GM19238 (cell line): Measurements from ENCODE around the gene IFI35.
"Not testable (repeated sequence)": the region's sequence is repeated elsewhere in the genome, so short reads cannot be mapped to it uniquely, and the experiment has no call there.

Experiments
- DNase-seq: peaks from one replicate; pipeline ENCODE4 v3.0.0; 2011; ENCODE audit warnings: low spot score; ENCODE audit not compliant: insufficient read length

IFI35 gene

DNA sequence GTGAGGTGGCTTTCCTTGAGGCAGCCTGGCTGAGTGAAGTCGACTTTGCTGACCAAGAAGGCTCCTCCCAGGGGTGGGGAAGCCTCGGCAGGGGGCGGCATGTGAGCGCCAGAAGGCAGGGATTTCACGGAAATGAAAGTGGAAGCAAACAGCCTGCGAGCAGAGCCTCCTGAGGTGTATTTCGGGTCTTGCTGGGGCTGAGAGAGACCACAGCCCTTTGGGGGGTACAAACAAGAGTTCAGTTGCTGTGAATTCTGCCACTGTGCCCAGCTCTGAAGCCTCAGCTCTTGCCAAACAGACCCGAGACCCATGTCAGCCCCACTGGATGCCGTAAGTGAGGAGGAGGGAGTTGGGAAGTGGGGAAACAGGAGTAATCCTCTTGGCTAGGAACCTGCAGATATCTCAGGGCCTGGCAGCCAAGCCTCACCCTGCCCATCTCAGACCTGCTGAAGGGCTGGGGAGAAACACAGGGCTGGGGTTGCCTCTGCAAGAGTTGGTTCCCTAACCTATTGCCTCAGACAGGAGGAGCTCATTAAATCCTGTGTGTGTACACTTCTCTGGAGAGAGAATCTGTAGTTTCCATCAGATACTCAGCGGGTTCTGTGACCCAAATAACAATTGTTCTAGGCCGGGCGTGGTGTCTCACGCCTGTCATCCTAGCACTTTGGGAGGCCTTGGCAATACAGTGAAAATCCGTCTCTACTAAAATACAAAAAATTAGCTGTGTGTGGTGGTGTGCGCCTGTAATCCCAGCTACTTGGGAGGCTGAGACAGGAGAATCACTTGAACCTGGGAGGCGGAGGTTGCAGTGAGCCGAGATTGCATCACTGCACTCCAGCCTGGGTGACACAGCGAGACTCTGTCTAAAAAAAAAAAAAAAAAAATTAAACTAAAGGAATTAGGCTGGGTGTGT lies at the start of gene IFI35:
Gene IFI35, plus strand, starts transcription at position 146 of the 913 bp plus-strand sequence. Its CDS starts 164 bp downstream, at position 310.
- DNase-seq, result peak; percentile 87

DNA sequence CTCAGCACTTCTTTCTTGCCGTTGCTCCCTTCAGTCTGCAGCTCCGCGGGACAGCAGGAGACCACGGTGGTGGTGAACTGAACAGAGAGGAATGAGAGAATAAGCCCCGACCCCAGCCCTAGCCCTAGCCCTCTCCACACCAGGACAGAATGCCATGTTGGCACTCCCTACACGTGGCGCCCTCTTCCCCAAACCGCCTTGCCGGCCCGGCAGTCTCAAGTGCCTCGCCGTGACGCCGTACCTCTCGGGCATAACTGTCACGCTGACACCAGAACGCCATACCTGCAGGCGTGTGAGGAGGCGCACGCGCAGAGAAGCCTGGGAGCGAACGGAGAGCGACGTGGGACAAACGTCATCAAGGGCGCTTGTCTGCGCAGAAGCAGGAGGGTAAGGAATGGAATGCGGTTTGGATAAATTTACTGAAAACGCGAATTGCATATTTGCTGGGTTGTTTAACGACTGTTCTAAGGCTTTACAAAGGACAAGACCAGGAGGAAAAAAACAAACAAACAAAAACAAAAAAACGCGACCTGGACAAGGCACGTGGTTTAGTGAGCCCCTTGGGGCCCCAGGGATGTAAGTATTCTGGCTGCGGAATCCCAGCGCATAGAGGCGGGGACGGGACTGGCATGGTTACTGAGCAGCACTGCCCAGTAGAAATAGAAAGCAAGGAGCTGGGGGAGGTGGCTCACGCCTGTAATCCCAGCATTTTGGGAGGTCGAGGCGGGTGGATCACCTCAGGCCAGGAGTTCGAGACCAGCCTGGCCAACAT lies 42.2 kb upstream of the IFI35 start, which contains the start of gene AARSD1:
Gene AARSD1, minus strand, starts transcription at position 294 of the 772 bp plus-strand sequence. Its CDS starts 14 bp downstream, at position 280.
- DNase-seq, result peak; percentile 82

DNA sequence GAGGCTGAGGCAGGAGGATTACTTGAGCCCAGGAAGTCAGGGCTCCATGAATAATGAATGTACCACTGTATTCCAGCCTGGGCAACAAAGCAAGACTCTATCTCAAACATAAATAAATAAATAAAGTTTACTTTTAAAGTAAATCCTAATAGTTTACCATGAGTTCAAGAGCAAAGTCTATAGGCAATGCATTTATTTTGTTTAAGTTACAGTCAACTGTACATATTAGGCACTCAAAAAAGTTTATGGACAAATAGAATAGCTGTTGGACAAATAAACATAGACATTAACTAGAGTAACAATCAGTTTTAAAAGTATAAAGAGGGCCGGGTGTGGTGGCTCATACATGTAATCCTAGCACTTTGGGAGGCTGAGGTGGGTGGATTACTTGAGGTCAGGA lies 38.7 kb upstream of the IFI35 start:
- no peak for DNase-seq

DNA sequence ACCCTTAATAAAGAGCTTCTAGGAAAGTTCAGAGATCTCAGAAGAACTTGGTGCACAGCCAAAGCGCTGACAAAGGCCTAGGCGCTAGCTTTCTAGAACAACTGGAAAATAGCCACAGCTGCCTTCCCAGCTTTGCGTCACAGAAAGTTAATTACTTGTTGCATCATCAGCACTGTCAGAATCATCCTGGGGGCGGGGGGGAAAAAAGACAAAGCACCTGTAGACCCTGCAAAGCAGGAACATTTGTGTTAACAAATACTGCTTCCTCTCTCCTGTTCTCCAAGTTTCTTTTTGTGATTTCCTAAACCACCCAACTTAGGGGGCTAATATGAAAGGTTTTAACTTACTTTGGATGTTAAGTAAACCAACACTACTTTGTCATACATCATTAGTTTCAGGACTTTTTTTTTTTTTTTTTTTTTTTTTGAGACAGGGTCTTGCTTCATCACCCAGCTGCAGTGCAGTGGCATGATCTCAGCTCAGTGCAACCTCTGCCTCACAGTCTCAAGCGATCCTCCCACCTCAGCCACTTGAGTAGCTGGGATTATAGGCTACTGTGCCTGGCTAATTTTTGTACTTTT lies 37.5 kb upstream of the IFI35 start:
- no peak for DNase-seq

DNA sequence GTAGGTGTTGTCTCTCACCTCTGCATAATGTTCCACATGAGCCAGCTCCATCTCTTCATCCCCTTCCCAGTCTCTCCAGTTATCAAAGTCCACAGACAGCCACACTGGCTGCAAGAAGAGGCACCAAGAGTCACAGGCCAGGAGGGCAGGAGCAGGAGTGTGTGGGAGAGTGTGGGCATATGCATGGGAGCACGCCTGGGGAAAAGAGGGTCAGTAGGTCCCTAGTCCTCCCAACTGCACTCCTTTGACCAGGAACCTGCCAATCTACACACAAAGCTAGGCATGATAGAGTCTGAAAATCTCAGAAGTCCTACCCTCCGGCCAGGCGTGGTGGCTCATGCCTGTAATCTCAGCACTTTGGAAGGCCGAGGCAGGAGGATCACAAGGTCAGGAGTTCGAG lies 35.0 kb upstream of the IFI35 start:
- DNase-seq, result no peak

DNA sequence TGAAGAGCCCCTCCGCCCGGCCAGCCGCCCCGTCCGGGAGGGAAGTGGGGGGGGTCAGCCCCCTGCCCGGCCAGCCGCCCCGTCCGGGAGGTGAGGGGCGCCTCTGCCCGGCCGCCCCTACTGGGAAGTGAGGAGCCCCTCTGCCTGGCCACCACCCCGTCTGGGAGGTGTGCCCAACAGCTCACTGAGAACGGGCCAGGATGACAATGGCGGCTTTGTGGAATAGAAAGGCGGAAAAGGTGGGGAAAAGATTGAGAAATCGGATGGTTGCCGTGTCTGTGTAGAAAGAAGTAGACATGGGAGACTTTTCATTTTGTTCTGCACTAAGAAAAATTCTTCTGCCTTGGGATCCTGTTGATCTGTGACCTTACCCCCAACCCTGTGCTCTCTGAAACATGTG lies 33.3 kb upstream of the IFI35 start:
- not testable (repeated sequence) for DNase-seq

DNA sequence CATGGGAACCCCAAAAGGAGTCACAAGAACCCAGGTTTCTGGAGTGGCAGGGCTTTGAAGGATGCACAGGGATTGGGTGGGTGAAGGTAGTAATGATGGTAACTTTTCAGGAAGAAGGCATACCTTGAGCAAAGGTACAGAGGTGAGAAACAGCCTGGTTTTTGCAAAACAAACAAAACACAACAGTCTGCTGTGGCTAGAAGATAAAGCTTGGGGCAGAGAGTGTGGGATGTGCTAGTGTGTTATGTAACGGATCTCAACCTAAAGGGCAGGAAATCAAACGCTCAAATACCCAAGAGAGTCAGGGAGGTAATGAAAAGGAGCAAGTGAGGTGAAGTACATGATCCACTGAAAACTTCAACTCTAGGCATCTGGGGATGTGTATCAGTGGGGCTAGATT lies 31.3 kb upstream of the IFI35 start:
- DNase-seq, result no peak

DNA sequence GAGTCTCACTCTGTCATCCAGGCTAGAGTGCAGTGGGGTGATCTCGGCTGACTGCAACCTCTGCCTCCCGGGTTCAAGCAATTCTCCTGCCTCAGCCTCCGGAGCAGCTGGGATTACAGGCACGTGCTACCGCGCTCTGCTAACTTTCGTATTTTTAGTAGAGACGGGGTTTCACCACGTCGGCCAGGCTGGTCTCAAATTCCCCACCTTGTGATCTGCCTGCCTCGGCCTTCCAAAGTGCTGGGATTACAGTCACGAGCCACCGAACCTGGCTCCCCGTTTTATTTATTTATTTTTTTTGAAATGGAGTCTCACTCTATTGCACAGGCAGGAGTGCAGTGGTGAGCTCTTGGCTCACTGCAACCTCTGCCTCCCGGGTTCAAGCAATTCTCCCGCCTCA lies 30.9 kb upstream of the IFI35 start:
- not testable (repeated sequence) for DNase-seq

DNA sequence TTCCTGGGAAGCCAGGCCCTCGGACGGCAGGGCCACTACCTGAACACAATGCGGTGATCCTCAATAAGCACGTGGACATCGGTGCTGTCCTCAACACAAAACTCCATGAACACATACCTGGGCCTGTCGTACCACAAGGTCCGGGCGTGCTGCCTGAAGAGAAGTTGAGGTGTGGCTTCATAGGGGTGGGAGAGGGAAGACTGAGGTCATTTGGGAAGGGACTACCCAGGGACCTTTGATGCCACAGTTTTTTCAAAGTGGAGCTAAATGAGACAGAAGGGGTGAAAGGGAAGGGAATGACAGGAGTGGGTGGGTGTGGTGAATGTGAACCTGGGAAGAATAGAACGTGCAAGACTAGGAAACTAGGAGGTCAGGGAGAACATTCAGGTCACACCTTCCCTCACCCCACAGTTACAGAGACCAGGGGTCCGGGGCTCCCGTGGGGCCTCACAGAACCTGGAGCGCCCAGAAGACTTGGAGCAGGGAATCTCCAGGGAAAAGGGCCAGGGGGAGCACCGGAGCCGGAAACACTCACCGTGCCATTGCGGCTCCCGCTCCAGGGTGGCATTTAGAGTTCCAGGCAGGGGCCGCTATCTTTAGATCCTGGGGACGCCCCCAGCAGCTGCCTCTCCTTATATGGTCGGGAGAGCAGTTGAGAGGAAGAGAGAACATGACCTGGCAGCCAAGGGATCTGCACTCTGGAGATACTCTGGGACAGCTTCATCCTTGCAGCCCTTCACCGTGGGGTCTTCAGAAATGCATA lies 26.9 kb upstream of the IFI35 start, which contains the start of gene PTGES3L:
Gene PTGES3L, minus strand, starts transcription at position 570 of the 763 bp plus-strand sequence. Its CDS starts 27 bp downstream, at position 543.
- DNase-seq, result peak; percentile 62

DNA sequence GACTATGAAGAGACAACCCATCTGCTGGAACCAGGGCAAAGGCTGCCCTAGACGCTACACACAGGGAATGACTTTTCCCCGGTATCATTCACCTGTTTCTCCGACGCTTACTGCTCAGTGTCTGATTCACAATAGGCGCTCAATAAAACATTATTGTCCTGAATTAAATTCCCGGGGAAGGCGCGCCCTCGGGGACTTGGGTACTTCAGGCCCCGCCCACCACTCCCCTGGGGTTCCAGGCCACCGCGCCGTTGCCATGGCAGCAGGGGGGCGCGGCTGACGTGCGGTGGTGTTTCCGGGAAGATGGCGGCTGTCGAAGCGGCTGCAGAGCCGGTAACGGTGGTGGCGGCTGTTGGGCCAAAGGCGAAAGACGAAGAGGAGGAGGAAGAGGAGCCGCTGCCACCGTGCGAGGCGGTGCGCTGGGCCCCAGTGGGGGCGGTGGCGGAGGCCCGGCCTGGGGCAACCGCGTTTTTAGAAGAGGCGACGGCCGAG lies 26.3 kb upstream of the IFI35 start, which contains the start of gene RUNDC1:
Gene RUNDC1, plus strand, starts transcription at position 292 of the 492 bp plus-strand sequence. Its CDS starts 12 bp downstream, at position 304.
- DNase-seq, result peak; percentile 91

DNA sequence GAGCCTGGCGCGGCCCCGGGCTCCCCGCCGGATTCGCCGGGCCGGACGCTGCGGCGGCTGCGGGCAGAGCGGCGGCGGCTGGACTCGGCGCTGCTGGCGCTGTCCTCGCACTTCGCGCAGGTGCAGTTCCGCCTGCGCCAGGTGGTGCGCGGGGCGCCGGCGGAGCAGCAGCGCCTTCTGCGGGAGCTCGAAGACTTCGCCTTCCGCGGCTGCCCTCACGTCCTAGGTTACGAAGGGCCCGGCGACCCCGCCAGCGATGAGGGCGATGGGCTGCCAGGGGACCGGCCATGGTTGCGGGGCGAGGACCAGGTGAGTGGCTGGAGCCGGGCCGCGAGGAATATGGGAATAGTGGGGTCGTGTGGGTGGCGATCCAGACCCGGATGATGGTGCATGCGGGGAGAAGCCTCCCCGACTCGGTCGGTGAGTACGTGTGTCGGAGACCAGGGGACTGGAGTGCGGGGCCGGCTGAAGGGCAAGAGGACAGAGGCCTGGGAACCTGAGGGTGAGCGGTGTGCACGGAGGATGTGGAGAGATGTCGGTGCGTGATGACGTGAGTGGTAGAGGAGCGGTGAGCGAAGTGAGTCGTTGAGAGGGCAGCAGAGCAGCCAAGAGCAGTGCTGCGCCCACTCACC lies 25.7 kb upstream of the IFI35 start:
- DNase-seq, result peak; percentile 52

DNA sequence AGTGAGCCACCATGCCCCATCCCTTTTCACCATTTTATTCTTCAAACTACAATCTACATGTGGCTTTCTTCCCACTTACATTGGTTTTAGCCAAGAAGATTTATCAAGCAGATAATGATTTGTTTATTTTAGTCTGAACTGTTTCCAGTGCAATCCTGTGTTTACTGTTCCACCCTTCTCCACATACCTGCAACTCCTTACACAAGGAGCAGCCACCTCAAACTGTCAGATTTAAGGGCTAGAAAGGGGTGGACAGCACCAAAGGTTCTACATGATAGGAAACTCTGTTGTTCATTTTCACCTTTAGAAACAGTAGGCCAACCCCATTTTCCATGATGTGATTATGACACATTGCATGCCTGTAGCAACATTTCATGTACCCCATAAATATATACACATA lies 24.3 kb upstream of the IFI35 start:
- no peak for DNase-seq

DNA sequence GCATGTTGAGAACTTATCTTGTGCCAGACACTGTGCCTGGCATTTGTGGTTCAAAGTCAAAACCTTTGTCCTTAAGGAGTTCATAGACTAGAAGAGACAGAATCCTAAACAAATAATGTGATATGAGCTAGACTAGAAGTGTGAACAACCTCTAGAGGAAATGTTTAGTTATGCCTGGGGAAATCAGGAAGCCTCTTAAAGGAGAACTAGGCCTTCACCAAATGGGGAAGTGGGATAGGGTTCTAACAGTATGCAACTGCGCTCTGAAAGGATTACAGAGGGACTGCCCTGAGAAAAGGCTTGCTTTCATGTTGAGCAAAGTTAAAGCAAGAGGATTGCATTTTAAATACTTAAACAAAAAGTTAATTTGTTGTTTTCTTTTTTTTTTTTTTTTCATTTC lies 21.4 kb upstream of the IFI35 start:
- peak; percentile 71 for DNase-seq

DNA sequence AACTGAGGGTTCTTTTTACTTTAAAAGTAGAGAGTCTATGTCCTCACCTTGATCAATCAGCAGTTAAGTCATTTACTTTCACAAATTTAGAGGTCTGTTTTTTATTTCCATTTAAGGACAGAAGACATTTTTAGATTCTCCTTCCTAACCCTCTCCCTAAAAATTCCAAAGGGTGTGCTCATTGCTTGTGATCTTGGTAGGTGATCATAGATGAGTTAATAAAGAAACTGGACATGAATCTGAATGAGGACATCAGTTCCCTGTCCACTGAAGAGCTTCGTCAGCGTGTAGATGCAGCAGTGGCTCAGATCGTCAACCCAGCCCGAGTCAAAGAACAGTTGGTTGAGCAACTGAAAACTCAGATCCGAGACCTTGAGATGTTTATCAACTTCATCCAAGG lies 17.4 kb upstream of the IFI35 start:
- no peak for DNase-seq

DNA sequence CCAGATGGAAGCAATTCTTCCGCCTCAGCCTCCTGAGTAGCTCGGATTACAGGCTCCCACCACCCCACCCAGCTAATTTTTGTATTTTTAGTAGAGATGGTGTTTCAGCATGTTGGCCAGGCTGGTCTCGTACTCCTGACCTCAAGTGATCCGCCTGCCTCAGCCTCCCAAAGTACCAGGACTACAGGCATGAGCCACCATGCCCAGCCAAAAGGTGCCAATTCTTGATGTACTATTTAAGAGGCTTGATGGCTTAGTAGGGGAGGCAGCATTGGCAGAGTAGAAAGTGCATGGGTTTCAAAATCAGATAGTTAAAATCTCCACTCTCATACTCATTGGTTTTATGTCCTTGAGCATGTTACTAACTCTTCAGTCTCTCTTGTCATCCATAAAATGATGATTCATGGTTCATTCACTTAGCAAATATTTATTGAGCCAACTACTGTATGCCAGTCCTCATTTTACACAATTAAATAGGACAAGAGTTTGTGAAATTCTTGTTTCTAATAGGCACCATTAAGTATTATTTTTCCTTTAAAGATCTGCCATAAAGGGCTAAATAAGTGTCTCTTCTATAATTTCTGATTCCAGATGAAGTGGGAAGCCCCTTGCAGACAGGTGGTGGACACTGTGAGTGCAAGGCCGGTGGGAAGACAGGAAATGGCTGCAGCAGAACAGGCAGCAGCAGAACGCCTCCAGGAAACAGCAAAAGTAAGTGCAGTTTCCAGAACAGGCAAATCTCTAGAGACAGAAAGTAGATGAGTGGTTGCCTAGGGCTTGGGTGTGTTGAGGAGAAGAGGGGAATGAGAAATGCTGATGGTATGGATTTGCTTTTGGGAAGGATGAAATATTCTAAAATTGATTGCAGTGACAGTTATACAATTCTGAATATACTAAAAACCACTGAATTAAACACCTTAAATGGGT lies 16.6 kb upstream of the IFI35 start:
- no peak for DNase-seq

DNA sequence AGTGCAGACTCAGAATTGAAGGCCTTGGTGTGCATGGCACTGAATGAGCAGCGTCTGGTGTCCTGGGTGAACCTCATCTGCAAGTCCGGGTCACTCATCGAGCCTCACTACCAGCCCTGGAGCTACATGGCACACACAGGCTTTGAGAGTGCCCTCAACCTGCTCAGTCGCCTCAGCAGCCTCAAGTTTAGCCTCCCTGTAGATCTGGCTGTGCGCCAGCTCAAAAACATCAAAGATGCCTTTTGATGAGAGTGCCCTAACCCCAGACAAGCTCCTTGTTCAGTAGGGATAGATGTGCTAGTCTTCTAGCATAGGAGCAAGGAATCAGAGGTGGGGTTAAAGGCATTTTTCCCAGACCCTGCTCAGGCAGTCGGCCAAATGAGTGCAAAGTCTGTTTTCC lies 15.1 kb upstream of the IFI35 start:
- DNase-seq, result no peak

DNA sequence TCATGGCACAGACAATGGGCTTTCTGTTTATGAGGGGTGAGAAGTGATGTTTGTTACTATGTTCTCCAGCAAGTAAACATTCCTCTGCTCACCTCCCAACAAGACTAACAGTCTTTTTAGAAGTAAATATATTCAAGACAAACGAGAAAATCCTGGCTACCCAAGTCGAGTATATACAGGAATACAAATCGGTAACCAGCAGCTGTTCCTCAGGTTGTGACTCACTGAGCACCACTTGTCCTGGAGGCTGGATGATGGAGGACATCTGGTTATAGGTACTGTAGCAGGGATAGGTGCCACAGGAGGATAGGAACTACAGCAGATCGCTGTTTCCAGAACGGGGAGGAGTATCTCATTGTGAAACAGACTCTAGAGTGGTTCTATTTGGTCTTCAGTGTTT lies 13.7 kb upstream of the IFI35 start:
- no peak for DNase-seq

DNA sequence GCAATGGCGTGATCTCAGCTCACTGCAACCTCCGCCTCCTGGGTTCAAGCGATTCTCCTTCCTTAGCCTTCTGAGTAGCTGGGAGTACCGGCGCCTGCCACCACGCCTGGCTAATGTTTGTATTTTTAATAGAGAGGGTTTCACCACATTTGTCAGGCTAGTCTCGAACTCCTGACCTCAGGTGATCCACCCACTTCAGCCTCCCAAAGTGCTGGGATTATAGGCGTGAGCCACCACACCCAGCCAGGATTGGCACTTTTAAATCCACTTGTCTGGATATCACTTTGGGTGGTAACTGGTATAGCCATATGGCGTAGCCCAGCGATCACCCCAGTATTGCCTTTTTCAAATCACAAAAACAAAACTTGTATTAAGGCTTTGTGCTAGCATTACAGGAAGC lies 12.7 kb upstream of the IFI35 start:
- DNase-seq, result not testable (repeated sequence)

DNA sequence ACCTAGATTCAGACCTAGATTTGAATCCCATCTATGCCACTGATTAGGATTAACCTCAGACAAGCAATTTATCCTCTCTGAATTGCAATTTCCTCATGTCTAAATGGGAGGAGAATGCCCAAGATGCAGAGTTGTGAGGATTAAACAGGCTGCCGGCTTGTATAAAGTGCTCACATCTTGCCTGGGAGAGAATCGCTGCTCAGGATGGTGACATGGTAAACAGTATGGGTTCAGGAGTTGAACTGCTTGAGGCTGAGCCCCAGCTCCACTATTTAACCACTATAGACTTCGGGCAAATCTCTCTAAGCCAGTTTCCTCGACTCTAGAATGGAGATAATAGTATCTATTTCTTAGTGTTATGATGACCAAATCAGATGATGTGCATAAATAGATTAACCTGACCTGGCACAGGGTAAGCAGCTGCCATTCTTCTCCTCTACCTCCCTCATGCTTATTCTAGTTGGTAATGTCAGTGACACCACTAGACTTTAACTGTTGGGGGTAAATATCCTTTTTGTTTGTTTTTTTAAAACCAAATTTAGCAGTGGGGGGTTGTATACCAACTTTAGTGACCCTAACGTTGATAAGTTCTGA lies 9.1 kb upstream of the IFI35 start:
- no peak for DNase-seq
